Aorta (tissue), 5 donors: ENCODE measurements around the gene MEA1. TPM values are rescaled to one million over a fixed set of nuclear protein-coding genes. Genes with fewer than 3 reads are reported as not detected.

ENCODE experiments used
- ATAC-seq: fragments of 200-7000 bp; cut with Tn5 transposase; one replicate; pipeline ENCODE4 v1.9.1; 2022; ENCODE audit warnings: moderate library complexity; ENCODE audit not compliant: low FRiP score
- DNase-seq, 2 donors: peaks; one replicate each; pipeline ENCODE4 v3.0.0-alpha.2; 2020
- H3K27ac ChIP-seq, 2 donors: one replicate each; pipeline ENCODE4 v1.5.1; 2013; ENCODE audit warnings: low read length in 2 of 2, mild to moderate bottlenecking in 2 of 2, moderate library complexity in 2 of 2, control low read depth in 1 of 2, inconsistent platforms in 1 of 2, low read depth in 1 of 2
- H3K27me3 ChIP-seq, 2 donors: one replicate each; pipeline ENCODE4 v1.6.1; 2013; ENCODE audit warnings: control low read depth in 1 of 2, low read length in 1 of 2, mild to moderate bottlenecking in 1 of 2, moderate library complexity in 1 of 2; ENCODE audit not compliant: insufficient read depth in 2 of 2, control insufficient read depth in 1 of 2
- H3K36me3 ChIP-seq, 2 donors: one replicate each; pipeline ENCODE4 v1.6.1; 2013; ENCODE audit warnings: control low read depth in 1 of 2, low read length in 1 of 2, mild to moderate bottlenecking in 1 of 2; ENCODE audit not compliant: insufficient read depth in 2 of 2, control insufficient read depth in 1 of 2
- H3K4me1 ChIP-seq, 2 donors: one replicate each; pipeline ENCODE4 v1.6.1; 2013; ENCODE audit warnings: low read length in 2 of 2, control low read depth in 1 of 2, mild to moderate bottlenecking in 1 of 2, moderate library complexity in 1 of 2; ENCODE audit not compliant: insufficient read depth in 2 of 2, control insufficient read depth in 1 of 2
- H3K4me3 ChIP-seq, 2 donors: one replicate each; pipeline ENCODE4 v1.5.1; 2013; ENCODE audit warnings: low read length in 2 of 2, control low read depth in 1 of 2, mild to moderate bottlenecking in 1 of 2
- H3K9me3 ChIP-seq: one replicate; pipeline ENCODE4 v1.6.1; 2013; ENCODE audit warnings: mild to moderate bottlenecking, low read length; ENCODE audit not compliant: control insufficient read depth
- WGBS, 2 donors: extraction: QIAGEN DNeasy Blood & Tissue Kit; methylation state at CpG; one replicate each; pipeline ENCODE4 v1.1.7; 2013; 5-methylcytosine and 5-hydroxymethylcytosine counted together
- intact Hi-C, 2 donors: fragments of 100-400 bp; cut with DNase I; formaldehyde crosslinking; loops; one replicate each; pipeline versions ENCODE4 v1.14.2 to v1.15.0; 2022
- polyA plus RNA-seq, 2 donors: library from polyadenylated mRNA; stranded (reverse); fragments of 200-250 nt; gene quantifications; one replicate each; pipeline ENCODE4 v1.2.3, GENCODE V29; 2013
- total RNA-seq, 2 donors: library from RNA; stranded (reverse); fragmentation: NEBNext Ultra II Directional; extraction: Animal tissue kit (Norgen Biotek cat#: 25700); gene quantifications; one replicate each; pipeline ENCODE4 v1.2.1, GENCODE V29; 2021
- donor health status: healthy with polysubstance abuse.
- donor health status: Bipolar disorder and iron deficiency.
- donor health status: DM: no; HTN: no; CAD: no.
- donor health status: DM: no; HTN: no; CAD: no.
- donor health status: DM: yes; HTN: yes; CAD: no.

The MEA1 gene
- total and polyA plus RNA-seq, 4 donors, result 44.5 to 110 (median 69.1) TPM

- intact Hi-C loops, result no loop called here
Observed at GRCh38 chr6:42968783-42969182, 45.0 kb downstream of the MEA1 start.

GRCh38 chr6:42968126-42968701 is 45.5 kb downstream of the MEA1 start:
- Histone ChIP-seq H3K4me3 (no peak overlapping the region), H3K4me1 (no peaks in the 10 kb centered on the region), H3K27me3 (no peaks in the 10 kb centered on the region), H3K36me3 (peaks cover 0 to 12% of the 10 kb centered on the region in 2 donors), H3K9me3 (no peaks in the 10 kb centered on the region), H3K27ac (no peak overlapping the region)
- intact Hi-C loops, result no loop called here
- WGBS, 2 donors, result 95 to 96% methylated on average over 12 of the region's 12 CpGs
- DNase-seq (no peak), ATAC-seq (no peak)

More at GRCh38 chr6:42968783-42969182, 45.0 kb downstream of the MEA1 start:
- DNase-seq (no peak), ATAC-seq (no peak)
- peaks cover 0 to 12% of the 10 kb centered on the region in 2 donors for H3K36me3 ChIP-seq
- no peak overlapping the region for H3K27ac ChIP-seq
- no peaks in the 10 kb centered on the region for H3K27me3 ChIP-seq
- no peaks in the 10 kb centered on the region for H3K9me3 ChIP-seq
- H3K4me3 ChIP-seq, result no peak overlapping the region
- 69 to 81% methylated on average over 4 of the region's 4 CpGs for WGBS, 2 donors
- H3K4me1 ChIP-seq, result no peaks in the 10 kb centered on the region

- DNase-seq, result no peak
- 93 to 94% methylated on average over 11 of the region's 11 CpGs for WGBS, 2 donors
- Histone ChIP-seq H3K27me3 (no peaks in the 10 kb centered on the region), H3K27ac (no peak overlapping the region), H3K9me3 (no peaks in the 10 kb centered on the region), H3K36me3 (peaks cover 0 to 12% of the 10 kb centered on the region in 2 donors), H3K4me1 (no peaks in the 10 kb centered on the region), H3K4me3 (no peak overlapping the region)
- intact Hi-C loops, result no loop called here
- ATAC-seq, result no peak
Observed at GRCh38 chr6:42967228-42967627, 46.5 kb downstream of the MEA1 start.

GRCh38 chr6:42966571-42966970 is 47.2 kb downstream of the MEA1 start:
- ATAC-seq (no peak), DNase-seq (no peak)
- 71 to 80% methylated on average over 7 of the region's 7 CpGs for WGBS, 2 donors
- H3K4me3 ChIP-seq, result no peak overlapping the region
- H3K27ac ChIP-seq, result no peak overlapping the region
- H3K4me1 ChIP-seq, result no peaks in the 10 kb centered on the region
- no peaks in the 10 kb centered on the region for H3K9me3 ChIP-seq
- intact Hi-C loops, result no loop called here
- H3K36me3 ChIP-seq, result peaks cover 0 to 12% of the 10 kb centered on the region in 2 donors
- H3K27me3 ChIP-seq, result no peaks in the 10 kb centered on the region

GRCh38 chr6:42963855-42964605 is 49.7 kb downstream of the MEA1 start:
- Histone ChIP-seq H3K27ac (no peak overlapping the region), H3K36me3 (peaks cover 0 to 12% of the 10 kb centered on the region in 2 donors), H3K27me3 (no peaks in the 10 kb centered on the region), H3K4me1 (no peaks in the 10 kb centered on the region), H3K9me3 (no peaks in the 10 kb centered on the region), H3K4me3 (no peak overlapping the region)
- DNase-seq (no peak), ATAC-seq (no peak)
- intact Hi-C loops, result no loop called here
- 81 to 85% methylated on average over 9 of the region's 9 CpGs for WGBS, 2 donors

- H3K4me3 ChIP-seq, result no peak overlapping the region
- DNase-seq, result no peak
- no peak overlapping the region for H3K27ac ChIP-seq
- peaks cover 0 to 12% of the 10 kb centered on the region in 2 donors for H3K36me3 ChIP-seq
- no peaks in the 10 kb centered on the region for H3K27me3 ChIP-seq
- 77 to 79% methylated on average over 12 of the region's 12 CpGs for WGBS, 2 donors
- intact Hi-C loops, result no loop called here
- no peaks in the 10 kb centered on the region for H3K9me3 ChIP-seq
- ATAC-seq, result no peak
- H3K4me1 ChIP-seq, result no peaks in the 10 kb centered on the region
Observed at GRCh38 chr6:42963179-42963854, 50.4 kb downstream of the MEA1 start.

DNA sequence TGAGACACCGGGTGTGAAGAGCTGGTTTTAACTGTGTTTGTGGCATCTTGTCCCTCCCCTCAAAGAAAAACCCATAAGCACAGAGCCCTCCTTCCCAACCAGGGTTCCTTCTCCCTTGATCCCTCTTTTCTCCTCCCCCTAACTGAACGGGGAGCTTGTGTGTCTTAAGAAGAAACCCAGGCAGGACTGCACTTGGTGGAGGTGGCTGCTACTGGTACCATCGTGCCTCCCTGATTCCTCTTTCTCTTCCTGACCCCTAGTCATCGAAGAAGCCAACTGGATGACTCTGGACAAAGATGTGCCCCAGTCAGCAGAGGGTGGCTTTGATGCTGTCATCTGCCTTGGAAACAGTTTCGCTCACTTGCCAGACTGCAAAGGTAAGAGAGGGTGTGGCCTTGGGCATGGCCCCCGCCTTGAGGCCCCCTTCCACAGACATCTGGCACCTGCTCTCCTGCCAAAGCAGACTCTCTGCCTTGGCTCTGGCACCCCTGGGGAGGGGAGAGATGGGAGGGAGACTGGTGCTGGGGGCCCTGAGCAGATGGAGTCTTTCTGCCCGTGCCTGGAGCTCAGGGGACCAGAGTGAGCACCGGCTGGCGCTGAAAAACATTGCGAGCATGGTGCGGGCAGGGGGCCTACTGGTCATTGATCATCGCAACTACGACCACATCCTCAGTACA is 51.1 kb downstream of the MEA1 start:
- H3K4me1 ChIP-seq, result no peaks in the 10 kb centered on the region
- ATAC-seq (no peak), DNase-seq (no peak)
- no peak overlapping the region for H3K27ac ChIP-seq
- peaks cover 0 to 12% of the 10 kb centered on the region in 2 donors for H3K36me3 ChIP-seq
- H3K4me3 ChIP-seq, result no peak overlapping the region
- intact Hi-C loops, result no loop called here
- 92% methylated on average over 13 of the region's 13 CpGs for WGBS, 2 donors
- H3K9me3 ChIP-seq, result no peaks in the 10 kb centered on the region
- H3K27me3 ChIP-seq, result no peaks in the 10 kb centered on the region

GRCh38 chr6:42962096-42962495 is 51.6 kb downstream of the MEA1 start:
- H3K27me3 ChIP-seq, result no peaks in the 10 kb centered on the region
- ATAC-seq (no peak), DNase-seq (no peak)
- peaks cover 0 to 9% of the 10 kb centered on the region in 2 donors for H3K36me3 ChIP-seq
- intact Hi-C loops, result no loop called here
- H3K9me3 ChIP-seq, result no peaks in the 10 kb centered on the region
- WGBS, 2 donors, result 90 to 93% methylated on average over 12 of the region's 12 CpGs
- no peak overlapping the region for H3K4me3 ChIP-seq
- no peaks in the 10 kb centered on the region for H3K4me1 ChIP-seq
- H3K27ac ChIP-seq, result no peak overlapping the region
